Measurements from ENCODE around the gene EIPR1. TPM values are rescaled to one million over a fixed set of nuclear protein-coding genes. Genes with fewer than 3 reads are reported as not detected.
A peak's percentile ranks its signal among the peaks of the same experiment; 100 is the strongest.

EIPR1 gene
- total RNA-seq, 1 donor from 2014 or later = 32.0 TPM

GRCh38 chr2:3321825-3322224 is 55.8 kb downstream of the EIPR1 start:
- Mint-ChIP-seq H3K4me3 (ENCODE audit: low read depth) (no peak overlapping the region), H3K36me3 (ENCODE audit: insufficient read depth) (peaks cover 7% of the 10 kb centered on the region), H3K9me3 (ENCODE audit: low read depth) (no peaks in the 10 kb centered on the region), H3K4me1 (ENCODE audit: low read depth) (no peaks in the 10 kb centered on the region), H3K27me3 (no peaks in the 10 kb centered on the region), H3K27ac (no peak overlapping the region)
- TF ChIP-seq CTCF (IDR thresholded peaks at IDR 0.05; ENCODE audit: unreplicated experiment) = no peak
- DNase-seq (ENCODE audit: low spot score, unreplicated experiment) = no peak

- H3K27ac Mint-ChIP-seq = no peak overlapping the region
- TF ChIP-seq CTCF (IDR thresholded peaks at IDR 0.05; ENCODE audit: unreplicated experiment) = no peak
- no peak overlapping the region for H3K4me3 Mint-ChIP-seq (ENCODE audit: low read depth)
- no peak for DNase-seq (ENCODE audit: low spot score, unreplicated experiment)
- no peaks in the 10 kb centered on the region for H3K9me3 Mint-ChIP-seq (ENCODE audit: low read depth)
- H3K27me3 Mint-ChIP-seq = no peaks in the 10 kb centered on the region
- H3K4me1 Mint-ChIP-seq (ENCODE audit: low read depth) = peaks cover 2% of the 10 kb centered on the region
- H3K36me3 Mint-ChIP-seq (ENCODE audit: insufficient read depth) = peaks cover 7% of the 10 kb centered on the region
Observed at GRCh38 chr2:3320910-3321605, 56.6 kb downstream of the EIPR1 start.

GRCh38 chr2:3319745-3320566 is 57.7 kb downstream of the EIPR1 start:
- Mint-ChIP-seq H3K27ac (no peak overlapping the region), H3K36me3 (ENCODE audit: insufficient read depth) (peaks cover 7% of the 10 kb centered on the region), H3K27me3 (no peaks in the 10 kb centered on the region), H3K9me3 (ENCODE audit: low read depth) (no peaks in the 10 kb centered on the region), H3K4me3 (ENCODE audit: low read depth) (no peak overlapping the region), H3K4me1 (ENCODE audit: low read depth) (peaks cover 2% of the 10 kb centered on the region)
- TF ChIP-seq CTCF (IDR thresholded peaks at IDR 0.05; ENCODE audit: unreplicated experiment) = no peak
- no peak for DNase-seq (ENCODE audit: low spot score, unreplicated experiment)

GRCh38 chr2:3319134-3319533 is 58.5 kb downstream of the EIPR1 start:
- peaks cover 7% of the 10 kb centered on the region for H3K36me3 Mint-ChIP-seq (ENCODE audit: insufficient read depth)
- no peak for DNase-seq (ENCODE audit: low spot score, unreplicated experiment)
- no peaks in the 10 kb centered on the region for H3K9me3 Mint-ChIP-seq (ENCODE audit: low read depth)
- H3K4me1 Mint-ChIP-seq (ENCODE audit: low read depth) = peaks cover 2% of the 10 kb centered on the region
- H3K27ac Mint-ChIP-seq = no peak overlapping the region
- TF ChIP-seq CTCF (IDR thresholded peaks at IDR 0.05; ENCODE audit: unreplicated experiment) = no peak
- no peaks in the 10 kb centered on the region for H3K27me3 Mint-ChIP-seq
- no peak overlapping the region for H3K4me3 Mint-ChIP-seq (ENCODE audit: low read depth)

GRCh38 chr2:3317871-3318590 is 59.6 kb downstream of the EIPR1 start:
- no peaks in the 10 kb centered on the region for H3K9me3 Mint-ChIP-seq (ENCODE audit: low read depth)
- TF ChIP-seq CTCF (IDR thresholded peaks at IDR 0.05; ENCODE audit: unreplicated experiment) = no peak
- H3K4me1 Mint-ChIP-seq (ENCODE audit: low read depth) = peaks cover 2% of the 10 kb centered on the region
- peaks cover 7% of the 10 kb centered on the region for H3K36me3 Mint-ChIP-seq (ENCODE audit: insufficient read depth)
- peak overlapping the region; percentile 76 for H3K27ac Mint-ChIP-seq
- H3K4me3 Mint-ChIP-seq (ENCODE audit: low read depth) = no peak overlapping the region
- no peaks in the 10 kb centered on the region for H3K27me3 Mint-ChIP-seq
- no peak for DNase-seq (ENCODE audit: low spot score, unreplicated experiment)
